Suprapubic skin (tissue), 4 donors: ENCODE measurements around the gene MCM5.

Source experiments
- CTCF ChIP-seq, 2 donors: fragments of 200-600 bp in 1 of 2; fragments of 450-650 bp in 1 of 2; sonication (generic) in 1 of 2; IDR thresholded peaks; one replicate each; pipeline ENCODE4 v1.5.1; 2016 to 2019; ENCODE audit warnings: antibody characterized with exemption in 2 of 2, mild to moderate bottlenecking in 1 of 2, moderate library complexity in 1 of 2
- EP300 ChIP-seq: sonication (generic); formaldehyde crosslinking; IDR thresholded peaks from one replicate; pipeline ENCODE4 v1.6.1; 2017; ENCODE audit warnings: antibody characterized with exemption
- POLR2A ChIP-seq, 2 donors: fragments of 450-650 bp; IDR thresholded peaks; one replicate each; pipeline ENCODE4 v1.6.1; 2017; ENCODE audit warnings: antibody characterized with exemption in 2 of 2, mild to moderate bottlenecking in 2 of 2, moderate library complexity in 2 of 2
- POLR2AphosphoS5 ChIP-seq, 3 donors: sonication (generic); formaldehyde crosslinking; IDR thresholded peaks; one replicate each; pipeline ENCODE4 v1.6.1; 2017; ENCODE audit warnings: antibody characterized with exemption in 3 of 3

GRCh38 chr22:35384527-35384926 is 15.4 kb upstream of the MCM5 start:
- no peak for TF ChIP-seq CTCF (IDR thresholded peaks at IDR 0.05)
- no peak for TF ChIP-seq POLR2AphosphoS5 (IDR thresholded peaks at IDR 0.05)
- TF ChIP-seq EP300, result no peak
- TF ChIP-seq POLR2A (IDR thresholded peaks at IDR 0.05), result no peak
